ENCODE measurements around the gene HNRNPH1. TPM values are rescaled to one million over a fixed set of nuclear protein-coding genes. Genes with fewer than 3 reads are reported as not detected.

HNRNPH1 gene
- total RNA-seq, 2 donors from 2014 or later, result 335 to 732 TPM

GRCh38 chr5:179615203-179615602 lies 8.3 kb downstream of the HNRNPH1 start:
- 57 to 65% methylated on average over 2 of the region's 2 CpGs for WGBS, 2 donors
- intact Hi-C loops (cut with DNase I), result no loop called here
- no peaks in the 10 kb centered on the region for H3K27me3 ChIP-seq
- H3K27ac ChIP-seq, result peak overlapping the region in 1 of 4 donors; percentile 4
- DNase-seq (no peak), ATAC-seq (no peak)
- peaks cover 34% of the 10 kb centered on the region for H3K4me1 ChIP-seq
- TF ChIP-seq POLR2A (IDR thresholded peaks at IDR 0.05) (no peak), CTCF (IDR thresholded peaks at IDR 0.05) (no peak)
- H3K4me3 ChIP-seq, result no peak overlapping the region
- H3K36me3 ChIP-seq (replicated peaks in 1 of 2; ENCODE audit: insufficient read depth in 1 of 2, low read depth in 2 of 2), result peaks cover 48 to 50% of the 10 kb centered on the region in 2 donors
- no peaks in the 10 kb centered on the region for H3K9me3 ChIP-seq

GRCh38 chr5:179614745-179615144 lies 8.7 kb downstream of the HNRNPH1 start:
- intact Hi-C loops (cut with DNase I), result no loop called here
- 43% methylated on average over 8 of the region's 8 CpGs for WGBS, 2 donors
- no peak for ATAC-seq

GRCh38 chr5:179613460-179614071 lies 9.9 kb downstream of the HNRNPH1 start:
- H3K27ac ChIP-seq, result peak overlapping the region in 2 of 4 donors; percentile 1 to 9
- no peak overlapping the region for H3K4me3 ChIP-seq
- TF ChIP-seq CTCF (IDR thresholded peaks at IDR 0.05), result no peak
- TF ChIP-seq POLR2A (IDR thresholded peaks at IDR 0.05), result peak in 1 of 3 donors; percentile 14
- peaks cover 51 to 59% of the 10 kb centered on the region in 2 donors for H3K36me3 ChIP-seq (replicated peaks in 1 of 2; ENCODE audit: insufficient read depth in 1 of 2, low read depth in 2 of 2)
- no peaks in the 10 kb centered on the region for H3K27me3 ChIP-seq
- no peak for ATAC-seq
- peaks cover 21% of the 10 kb centered on the region for H3K4me1 ChIP-seq
- WGBS, 2 donors, result 76% methylated on average over 7 to 8 of the region's 8 CpGs
- no peak for DNase-seq
- intact Hi-C loops (cut with DNase I), result no loop called here
- no peaks in the 10 kb centered on the region for H3K9me3 ChIP-seq

More at GRCh38 chr5:179614745-179615144, 8.7 kb downstream of the HNRNPH1 start:
- Histone ChIP-seq H3K4me3 (no peak overlapping the region), H3K9me3 (no peaks in the 10 kb centered on the region), H3K4me1 (peaks cover 33% of the 10 kb centered on the region), H3K27me3 (no peaks in the 10 kb centered on the region), H3K27ac (peak overlapping the region in 1 of 4 donors; percentile 4), H3K36me3 (replicated peaks in 1 of 2; ENCODE audit: insufficient read depth in 1 of 2, low read depth in 2 of 2) (peaks cover 52 to 53% of the 10 kb centered on the region in 2 donors)
- no peak for DNase-seq
- TF ChIP-seq CTCF (IDR thresholded peaks at IDR 0.05) (no peak), POLR2A (IDR thresholded peaks at IDR 0.05) (no peak)

GRCh38 chr5:179612577-179613459 lies 10.7 kb downstream of the HNRNPH1 start:
- intact Hi-C loops (cut with DNase I), result no loop called here

More at GRCh38 chr5:179612577-179613459, 10.7 kb downstream of the HNRNPH1 start:
- Histone ChIP-seq H3K4me3 (no peak overlapping the region), H3K9me3 (no peaks in the 10 kb centered on the region), H3K36me3 (replicated peaks in 1 of 2; ENCODE audit: insufficient read depth in 1 of 2, low read depth in 2 of 2) (peaks cover 49 to 56% of the 10 kb centered on the region in 2 donors), H3K27me3 (no peaks in the 10 kb centered on the region), H3K27ac (peak overlapping the region in 2 of 4 donors; percentile 1 to 9), H3K4me1 (peaks cover 13% of the 10 kb centered on the region)
- 80 to 82% methylated on average over 21 of the region's 21 CpGs for WGBS, 2 donors
- ATAC-seq (no peak), DNase-seq (no peak)
- no peak for TF ChIP-seq CTCF (IDR thresholded peaks at IDR 0.05)
- TF ChIP-seq POLR2A (IDR thresholded peaks at IDR 0.05), result no peak
